ENCODE measurements around the gene TOX2.

The TOX2 gene

GRCh38 chr20:44023515-44024371, 109.1 kb downstream of the TOX2 start:
- DNase-seq, result no peak

- DNase-seq, result no peak
Observed at GRCh38 chr20:44024820-44025580, 110.3 kb downstream of the TOX2 start.

DNA sequence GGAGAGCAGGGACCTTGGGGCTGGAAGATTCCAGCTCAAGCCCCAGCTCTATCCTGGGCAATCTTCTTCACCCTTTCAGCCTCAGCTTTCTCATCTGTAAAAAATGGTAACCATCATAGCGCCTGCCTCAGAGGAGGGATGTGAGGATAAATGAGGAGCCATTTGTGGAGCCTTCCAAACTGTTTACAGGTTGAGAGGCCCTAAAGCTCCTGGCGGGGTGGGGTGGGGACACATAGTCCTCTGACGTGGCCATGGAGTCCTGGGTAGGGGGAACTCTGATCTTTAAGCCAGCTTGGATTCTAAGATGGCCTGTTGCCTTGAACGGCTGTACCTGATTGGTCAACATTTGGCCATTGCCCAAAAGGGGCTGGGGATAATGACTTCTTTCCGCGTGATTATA, 111.1 kb downstream of the TOX2 start:
- DNase-seq, result no peak

DNA sequence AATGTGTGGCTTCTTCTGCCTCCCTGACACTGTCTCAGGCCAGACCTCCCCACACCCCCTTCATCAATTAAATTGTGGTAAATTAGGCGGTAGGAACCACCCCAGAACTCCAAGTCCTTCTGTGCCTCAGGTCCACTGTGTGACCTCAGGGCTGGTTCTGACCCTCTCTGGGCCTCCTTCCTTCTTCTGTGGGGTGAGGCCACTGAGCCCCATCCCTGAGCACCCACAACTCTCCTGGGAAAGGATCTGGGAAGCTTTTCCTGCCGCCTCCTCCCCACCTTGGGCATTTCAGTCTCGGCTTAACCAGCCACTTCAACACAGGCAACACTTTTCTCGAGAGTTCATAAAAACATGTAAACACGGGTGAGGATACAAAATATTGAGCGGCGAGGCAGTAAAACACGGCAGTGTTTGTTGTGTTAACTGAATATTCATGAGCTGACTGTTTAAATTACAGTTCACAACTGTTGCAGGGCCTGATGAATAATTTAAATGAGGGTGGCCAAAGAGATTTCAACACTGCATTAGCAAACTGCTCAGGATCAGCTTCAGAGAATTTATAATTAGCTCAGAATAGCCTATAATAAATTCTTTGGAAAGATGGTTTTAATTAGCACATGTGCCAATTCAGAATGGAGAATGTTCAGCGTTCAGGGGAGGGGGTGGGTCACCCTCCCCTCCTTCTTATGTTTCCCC, 112.1 kb downstream of the TOX2 start:
- DNase-seq, result no peak

- no peak for DNase-seq
Observed at GRCh38 chr20:44027343-44028002, 112.8 kb downstream of the TOX2 start.

- DNase-seq, result no peak
Observed at GRCh38 chr20:44028003-44028730, 113.5 kb downstream of the TOX2 start.

GRCh38 chr20:44028868-44029847, 114.5 kb downstream of the TOX2 start:
- DNase-seq, result no peak

GRCh38 chr20:44029848-44030230, 115.2 kb downstream of the TOX2 start:
- no peak for DNase-seq

DNA sequence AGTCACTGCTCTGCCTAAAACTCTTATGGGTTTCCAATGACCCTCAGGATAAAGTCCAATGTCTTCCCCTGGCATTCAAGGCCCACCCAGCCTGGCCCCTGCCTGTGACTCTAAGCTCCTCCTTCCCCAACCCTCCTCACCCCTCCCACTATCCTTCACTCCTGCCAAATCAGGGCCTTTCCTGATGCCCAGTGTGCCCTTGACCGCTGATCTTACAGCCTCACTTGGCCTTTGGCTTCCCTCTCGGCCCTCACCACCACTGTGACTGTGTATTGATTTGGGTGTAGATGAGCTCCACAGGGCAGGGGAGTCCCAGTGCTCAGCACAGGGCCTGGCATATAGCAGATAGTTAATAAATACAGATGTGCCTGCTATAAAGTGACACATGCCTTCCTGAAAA, 115.7 kb downstream of the TOX2 start:
- DNase-seq, result no peak

DNA sequence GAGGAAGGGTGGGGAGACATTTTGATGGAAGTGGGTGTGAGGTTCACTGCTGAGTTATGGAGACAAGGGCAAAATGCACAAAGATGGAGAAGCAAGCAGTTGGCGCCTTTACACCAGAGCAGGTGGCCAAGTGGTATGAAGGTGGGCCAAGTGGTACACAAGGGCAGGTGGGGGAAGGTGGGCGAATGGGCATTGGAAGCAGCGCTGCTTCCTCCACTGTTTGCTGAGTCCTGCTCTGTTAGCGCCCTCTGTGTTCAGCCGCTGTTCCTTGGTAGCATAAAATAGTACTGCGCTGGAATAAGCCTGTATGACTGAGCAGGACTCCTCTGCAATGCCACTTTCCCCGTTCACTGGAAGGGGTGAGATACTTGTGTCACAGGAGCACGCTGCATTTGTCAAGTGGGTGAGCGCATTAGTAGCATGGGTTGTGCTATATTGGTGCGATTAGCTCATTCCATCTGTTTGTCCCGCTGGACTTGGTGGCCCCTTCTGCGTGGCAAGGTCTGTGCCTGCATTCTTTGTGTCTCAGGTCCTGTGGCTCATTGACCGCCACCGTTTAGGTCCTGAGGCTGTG, 116.4 kb downstream of the TOX2 start:
- no peak for DNase-seq

- DNase-seq, result no peak
Observed at GRCh38 chr20:44031781-44032582, 117.3 kb downstream of the TOX2 start.

DNA sequence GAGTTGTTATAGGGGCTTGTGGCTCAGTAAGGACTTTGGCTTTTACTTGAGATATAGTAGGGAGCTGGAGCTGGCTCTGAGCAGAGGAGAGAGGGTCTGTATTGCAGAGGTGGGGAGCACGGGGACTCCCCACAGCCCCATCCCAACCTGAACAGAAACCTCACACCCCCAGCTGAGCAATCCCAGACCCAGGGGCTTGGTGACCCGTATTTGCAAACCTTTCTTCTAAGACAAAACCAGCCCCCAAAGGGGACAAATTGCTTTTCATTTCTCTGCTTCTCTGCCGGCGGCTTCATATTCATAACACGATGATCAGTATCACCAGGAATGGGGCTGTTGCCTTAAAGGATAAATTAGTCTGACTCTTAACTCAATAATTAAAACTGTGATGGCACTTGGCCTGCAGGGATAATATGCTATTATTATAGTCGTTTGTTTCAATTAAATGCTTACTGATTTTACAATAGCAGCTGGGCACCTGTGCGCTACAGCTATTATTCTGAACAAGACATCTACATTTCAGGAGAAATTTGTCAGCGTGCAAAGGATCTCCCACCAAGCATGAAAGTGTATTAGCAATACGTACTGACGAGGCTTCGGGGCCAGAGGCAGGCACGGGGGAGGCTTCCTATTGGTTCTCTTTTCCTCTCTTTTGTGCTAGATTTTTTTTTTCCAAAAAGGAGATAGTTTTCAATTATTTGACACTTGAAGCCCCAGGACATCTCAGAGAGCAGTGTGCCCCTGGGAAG, 118.1 kb downstream of the TOX2 start:
- no peak for DNase-seq

GRCh38 chr20:44033344-44033743, 118.7 kb downstream of the TOX2 start:
- peak; percentile 67 for DNase-seq

DNA sequence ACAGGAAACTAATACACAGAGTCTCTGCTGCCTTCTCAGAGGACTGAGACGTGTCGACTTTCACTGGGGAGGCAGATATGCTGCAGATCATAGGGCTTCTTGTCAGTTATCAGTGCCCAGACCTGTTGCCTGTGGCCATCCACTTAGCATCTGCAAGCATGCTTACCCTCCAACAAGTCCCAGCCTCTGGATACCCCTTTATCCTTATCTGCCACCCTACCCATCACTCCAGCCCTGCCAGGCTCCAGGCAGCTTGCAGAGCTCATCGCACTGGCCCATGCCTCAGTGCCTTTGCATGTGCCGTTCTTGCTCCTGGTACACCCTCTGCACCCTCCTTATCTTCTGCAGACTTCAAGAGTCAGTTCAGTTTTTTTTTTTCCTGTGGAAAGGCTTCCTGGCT, 119.2 kb downstream of the TOX2 start:
- no peak for DNase-seq

DNA sequence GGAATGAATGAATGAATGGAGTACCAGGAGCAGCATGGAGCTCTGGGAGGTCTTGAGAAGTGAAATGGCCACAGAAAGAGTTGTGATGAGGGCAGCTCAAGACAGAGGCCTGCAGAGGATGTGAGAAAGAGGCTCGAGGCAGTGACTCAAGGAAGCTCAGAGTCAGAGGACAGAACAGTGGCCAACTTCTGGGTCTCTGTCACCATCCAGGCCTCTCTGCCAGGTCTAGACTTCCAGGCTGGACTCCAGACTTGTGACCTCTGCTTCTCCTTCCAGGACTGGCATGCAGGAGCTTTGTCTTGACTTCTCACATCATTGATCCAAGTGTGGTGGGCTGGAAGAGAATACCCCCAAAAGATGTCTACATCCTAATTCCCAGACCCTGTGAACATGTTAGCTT, 119.8 kb downstream of the TOX2 start:
- DNase-seq, result no peak

GRCh38 chr20:44034965-44035635, 120.4 kb downstream of the TOX2 start:
- DNase-seq, result no peak

DNA sequence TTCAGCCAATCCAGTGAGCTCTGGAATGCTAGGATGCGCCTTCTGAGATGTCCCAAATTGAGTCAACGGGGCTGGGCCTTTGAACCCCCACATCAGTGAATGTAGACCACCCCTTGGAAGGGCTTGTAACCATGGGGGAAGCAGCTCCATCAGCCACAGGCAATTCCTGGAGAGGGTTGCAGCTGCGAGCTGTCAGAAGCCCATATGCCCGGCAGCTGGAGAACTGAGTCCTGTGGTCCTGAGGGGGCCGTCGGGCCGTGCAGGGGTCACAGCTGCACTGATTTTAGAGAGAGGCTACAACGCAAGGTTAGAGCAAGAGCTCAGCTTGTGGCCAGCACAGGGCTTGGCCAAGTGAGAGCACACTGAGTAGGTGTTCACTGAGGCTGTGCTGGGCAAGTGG, 121.3 kb downstream of the TOX2 start:
- DNase-seq, result no peak

- DNase-seq, result no peak
Observed at GRCh38 chr20:44036441-44036840, 121.8 kb downstream of the TOX2 start.
